Smooth muscle cell (in vitro differentiated cells): ENCODE data around the gene FXYD7. TPM values are rescaled to one million over a fixed set of nuclear protein-coding genes. Genes with fewer than 3 reads are reported as not detected.

ENCODE experiments used
- DNase-seq: peaks from one replicate; lab custom pipeline; 2025; ENCODE audit not compliant: unreplicated experiment; lab: John Stamatoyannopoulos, UW
- H2AFZ ChIP-seq: fragments of 200-600 bp; sonication (generic); 2 replicates; pipeline ENCODE4 v1.6.0; 2016; ENCODE audit warnings: antibody characterized with exemption, low read depth, mild to moderate bottlenecking
- H3F3A ChIP-seq: fragments of 200-600 bp; sonication (generic); 2 replicates; pipeline ENCODE4 v1.6.0; 2017; ENCODE audit warnings: antibody characterized with exemption, low read depth
- H3K27ac ChIP-seq: fragments of 200-600 bp; sonication (generic); 2 replicates; pipeline ENCODE4 v1.5.1; 2016; ENCODE audit warnings: low read depth, mild to moderate bottlenecking
- H3K27me3 ChIP-seq: fragments of 200-600 bp; sonication (generic); 2 replicates; pipeline ENCODE4 v1.6.1; 2016; ENCODE audit warnings: low read depth, mild to moderate bottlenecking
- H3K36me3 ChIP-seq: fragments of 200-600 bp; sonication (generic); 2 replicates; pipeline ENCODE4 v1.5.1; 2016; ENCODE audit warnings: low read depth
- H3K4me1 ChIP-seq: fragments of 200-600 bp; sonication (generic); 2 replicates; pipeline ENCODE4 v1.5.1; 2016; ENCODE audit warnings: low read depth
- H3K4me2 ChIP-seq: fragments of 200-600 bp; sonication (generic); 2 replicates; pipeline ENCODE4 v1.6.0; 2016; ENCODE audit warnings: mild to moderate bottlenecking
- H3K4me3 ChIP-seq: fragments of 200-600 bp; sonication (generic); 2 replicates; pipeline ENCODE4 v1.5.1; 2016; ENCODE audit warnings: mild to moderate bottlenecking
- H3K79me2 ChIP-seq: fragments of 200-600 bp; sonication (generic); 2 replicates; pipeline ENCODE4 v1.6.0; 2016; ENCODE audit warnings: low read depth, mild to moderate bottlenecking
- H3K9ac ChIP-seq: fragments of 200-600 bp; sonication (generic); 2 replicates; pipeline ENCODE4 v1.6.0; 2016; ENCODE audit warnings: low read depth
- H3K9me3 ChIP-seq: fragments of 200-600 bp; sonication (generic); replicated peaks from 2 replicates; pipeline ENCODE4 v1.5.1; 2016; ENCODE audit warnings: low read depth
- H4K20me1 ChIP-seq: fragments of 200-600 bp; sonication (generic); 2 replicates; pipeline ENCODE4 v1.6.0; 2016; ENCODE audit warnings: low read depth
- CTCF ChIP-seq: fragments of 200-600 bp; sonication (generic); IDR thresholded peaks from 2 replicates; pipeline ENCODE4 v1.5.1; 2017; ENCODE audit warnings: borderline replicate concordance, mild to moderate bottlenecking, antibody characterized with exemption; ENCODE audit not compliant: insufficient read depth, poor library complexity, severe bottlenecking
- WGBS: methylation state at CpG from one replicate; pipeline ENCODE4 v1.1.7; 2016; ENCODE audit warnings: low lambda C conversion rate; 5-methylcytosine and 5-hydroxymethylcytosine counted together
- polyA plus RNA-seq: library from polyadenylated mRNA; unstranded; fragments of >200 nt; fragmentation: Nextera tagmentation; extraction: Ambion mirVana; gene quantifications from 2 replicates; pipeline ENCODE4 v1.2.1, GENCODE V29; 2016
- total RNA-seq: library from RNA; depleted of rRNA; stranded (reverse); fragments of >200 nt; gene quantifications from 2 replicates; pipeline ENCODE4 v1.2.3, GENCODE V29; 2014

Gene FXYD7
- total and polyA plus RNA-seq, 2 experiments from 2014 or later = not detected

GRCh38 chr19:35143818-35144217, 763 bp downstream of the FXYD7 start:
- Histone ChIP-seq H3K9ac (no peak overlapping the region), H3K9me3 (no peaks in the 10 kb centered on the region), H3K4me1 (peaks cover 6% of the 10 kb centered on the region), H3K36me3 (no peaks in the 10 kb centered on the region), H3K27ac (no peak overlapping the region), H3K27me3 (peaks cover 41% of the 10 kb centered on the region), H3K4me2 (no peak overlapping the region), H4K20me1 (no peaks in the 10 kb centered on the region), H3K79me2 (no peaks in the 10 kb centered on the region), H2AFZ (no peak overlapping the region), H3F3A (no peaks in the 10 kb centered on the region), H3K4me3 (no peak overlapping the region)
- no peak for DNase-seq
- 15% methylated on average over 2 of the region's 3 CpGs for WGBS
- no peak for TF ChIP-seq CTCF

DNA sequence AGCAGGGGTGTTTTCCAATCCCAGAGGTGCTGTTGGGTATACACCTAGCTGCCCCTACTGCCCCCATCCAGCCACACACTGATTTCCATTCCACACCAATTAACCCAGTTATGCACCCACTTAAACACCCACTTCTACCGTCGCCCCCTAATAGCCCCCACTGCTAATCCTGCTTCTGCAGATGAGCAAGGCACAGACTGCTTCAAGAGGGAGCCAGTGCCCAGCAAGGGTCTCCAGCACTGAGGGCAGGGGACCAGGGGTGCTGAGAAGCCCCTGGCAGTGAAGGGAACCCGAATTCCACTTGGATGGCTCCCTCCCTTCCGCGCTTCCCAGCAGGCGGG, 1.2 kb downstream of the FXYD7 start:
- Histone ChIP-seq H3K27ac (no peak overlapping the region), H3K9ac (no peak overlapping the region), H3F3A (no peaks in the 10 kb centered on the region), H3K4me2 (no peak overlapping the region), H2AFZ (no peak overlapping the region), H3K9me3 (no peaks in the 10 kb centered on the region), H3K4me3 (no peak overlapping the region), H3K36me3 (no peaks in the 10 kb centered on the region), H3K27me3 (peaks cover 41% of the 10 kb centered on the region), H3K79me2 (no peaks in the 10 kb centered on the region), H4K20me1 (no peaks in the 10 kb centered on the region), H3K4me1 (peaks cover 4% of the 10 kb centered on the region)
- TF ChIP-seq CTCF = no peak
- no peak for DNase-seq
- WGBS = 30% methylated on average over 6 of the region's 6 CpGs

DNA sequence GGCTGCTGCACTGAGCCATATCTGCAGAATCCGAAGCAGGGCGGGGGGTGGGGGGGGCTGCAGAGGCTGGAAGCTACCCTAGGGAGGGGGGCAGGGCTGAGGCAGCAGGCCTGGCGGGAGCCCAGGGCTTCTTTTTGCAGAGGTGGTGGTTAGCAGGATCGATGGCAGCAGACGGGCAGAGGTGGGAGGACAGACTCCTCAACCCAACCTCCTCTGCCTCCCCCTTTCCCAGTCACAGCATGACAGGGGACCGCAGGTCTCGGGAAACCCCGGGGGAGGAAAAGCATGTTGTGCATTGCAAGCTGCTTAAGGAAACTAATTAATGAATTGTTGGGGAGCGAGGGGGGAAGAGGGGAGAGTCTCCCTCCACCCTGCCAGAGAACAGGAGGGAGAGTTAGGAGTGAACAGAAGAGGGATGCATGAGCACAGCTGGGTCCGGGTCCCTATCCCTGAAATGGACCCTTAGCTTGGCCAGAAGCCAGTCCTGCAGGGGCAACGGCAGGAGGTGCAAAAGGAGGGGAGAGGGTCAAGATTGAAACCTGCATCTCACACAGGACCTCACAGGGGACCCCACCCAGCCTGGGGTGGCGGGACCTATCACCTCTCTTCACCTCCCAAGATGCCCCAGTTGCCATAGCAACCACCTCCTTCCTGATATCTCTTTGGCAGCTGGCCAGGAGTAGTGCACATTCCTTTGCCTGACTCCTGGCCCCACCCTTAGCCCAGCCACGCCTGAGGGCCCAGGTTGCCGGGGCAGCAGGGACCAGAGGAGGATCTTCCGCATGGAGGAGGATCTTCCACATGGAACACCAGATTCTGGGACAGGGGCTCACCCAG, 1.8 kb downstream of the FXYD7 start:
- Histone ChIP-seq H3K27ac (no peak overlapping the region), H4K20me1 (no peaks in the 10 kb centered on the region), H3K9ac (no peak overlapping the region), H3K27me3 (peaks cover 41% of the 10 kb centered on the region), H3K79me2 (no peaks in the 10 kb centered on the region), H3K36me3 (no peaks in the 10 kb centered on the region), H3K4me2 (no peak overlapping the region), H3K9me3 (no peaks in the 10 kb centered on the region), H2AFZ (no peak overlapping the region), H3K4me1 (peaks cover 4% of the 10 kb centered on the region), H3K4me3 (no peak overlapping the region), H3F3A (no peaks in the 10 kb centered on the region)
- no peak for TF ChIP-seq CTCF
- WGBS = 29% methylated on average over 14 of the region's 15 CpGs
- no peak for DNase-seq

- Histone ChIP-seq H2AFZ (no peak overlapping the region), H3K4me1 (no peaks in the 10 kb centered on the region), H3K4me2 (no peak overlapping the region), H3K79me2 (no peaks in the 10 kb centered on the region), H3K27me3 (peaks cover 35% of the 10 kb centered on the region), H3F3A (no peaks in the 10 kb centered on the region), H3K27ac (no peak overlapping the region), H3K4me3 (no peak overlapping the region), H4K20me1 (no peaks in the 10 kb centered on the region), H3K9me3 (no peaks in the 10 kb centered on the region), H3K36me3 (no peaks in the 10 kb centered on the region), H3K9ac (no peak overlapping the region)
- 91% methylated on average over 7 of the region's 7 CpGs for WGBS
- TF ChIP-seq CTCF = no peak
- DNase-seq = no peak
Observed at GRCh38 chr19:35146746-35147459, 3.8 kb downstream of the FXYD7 start.
